Measurements from ENCODE around the gene PGK1. TPM values are rescaled to one million over a fixed set of nuclear protein-coding genes. Genes with fewer than 3 reads are reported as not detected.
A peak's percentile ranks its signal among the peaks of the same experiment; 100 is the strongest.
"Not testable (repeated sequence)": the region's sequence is repeated elsewhere in the genome, so short reads cannot be mapped to it uniquely, and the experiment has no call there.

PGK1 gene
- total and polyA plus RNA-seq, 4 donors: 82.3 to 508 (median 281) TPM

DNA sequence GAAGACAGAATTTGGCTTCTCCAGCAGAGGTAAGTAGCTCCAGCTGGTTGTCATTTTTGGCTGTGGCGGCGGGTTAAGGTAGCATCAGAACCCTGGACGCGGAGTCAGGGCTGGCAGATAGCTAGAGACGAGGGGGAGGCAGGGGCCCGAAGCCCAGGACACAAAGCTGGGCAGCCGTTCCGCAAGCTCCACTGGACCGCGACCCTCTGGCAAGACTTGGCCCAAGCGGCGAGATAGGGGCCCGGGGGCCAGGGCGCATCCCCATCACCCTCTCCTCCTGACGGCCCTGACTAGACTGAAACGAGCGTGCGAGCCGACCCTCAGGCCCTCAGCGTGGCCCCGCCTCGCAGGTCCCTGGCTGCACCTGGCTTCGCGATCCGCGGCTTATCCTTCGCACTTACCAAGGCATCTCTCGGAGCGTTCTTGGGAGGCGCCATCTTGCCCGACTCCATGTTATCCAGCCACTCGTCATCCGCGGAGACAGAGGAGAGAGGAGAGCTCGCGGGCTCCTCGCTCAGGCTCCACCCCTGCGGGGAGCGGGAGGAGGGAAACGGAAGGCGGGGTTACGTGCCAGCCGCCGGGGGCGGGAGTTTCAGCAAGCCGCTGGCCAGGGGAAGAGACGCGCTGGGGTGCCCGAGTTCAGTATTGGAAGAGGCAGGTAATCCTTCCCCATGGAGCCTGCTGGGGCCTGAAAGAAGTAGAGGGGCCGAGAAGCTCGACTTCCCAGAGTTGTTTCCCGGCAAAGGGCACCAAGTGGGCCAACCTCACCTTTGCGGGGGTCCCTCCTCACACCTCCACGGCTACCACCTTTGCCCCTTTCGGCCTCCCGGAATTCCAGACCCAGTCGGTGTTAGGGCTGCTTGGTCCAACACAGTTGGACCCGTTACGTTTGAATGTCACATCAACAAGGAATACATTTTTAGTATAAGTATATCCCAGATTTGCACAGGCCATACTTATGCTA, 35.4 kb downstream of the PGK1 start, which contains the start of gene TAF9B:
TSS of gene TAF9B (minus strand) at position 491 of the 964 bp plus-strand sequence. CDS start at position 452, 39 bp downstream.
- peaks cover 0 to 3% (median 1%) of the 10 kb centered on the region in 4 donors for H3K36me3 ChIP-seq (ENCODE audit: control insufficient read depth in 4 of 4, insufficient read depth in 4 of 4, low read length in 4 of 4)
- DNase-seq (peak; percentile 89 to 91 (median 89)), ATAC-seq (ENCODE audit: insufficient read depth, low FRiP score) (peak; percentile 95)
- peak within 1 kb of the TSS; percentile 77 to 88 for H3K27ac ChIP-seq (ENCODE audit: low read depth in 1 of 2, low read length in 1 of 2)
- H3K4me3 ChIP-seq: peak within 1 kb of the TSS; percentile 86
- no peaks in the 10 kb centered on the region for H3K4me1 ChIP-seq (ENCODE audit: control insufficient read depth in 5 of 5, insufficient read depth in 5 of 5, low read length in 5 of 5)
- peaks cover 0 to 7% (median 0%) of the 10 kb centered on the region in 4 donors for H3K9me3 ChIP-seq (ENCODE audit: control insufficient read depth in 4 of 4, insufficient read depth in 3 of 4, low read length in 3 of 4)
- WGBS, 2 donors: 12 to 29% methylated on average over 25 to 59 of the region's 59 CpGs
- no peak for TF ChIP-seq CTCF (IDR thresholded peaks at IDR 0.05; ENCODE audit: control extremely low read depth, extremely low read depth)
- H3K27me3 ChIP-seq (ENCODE audit: control insufficient read depth in 3 of 3, insufficient read depth in 3 of 3, low read length in 2 of 3): no peaks in the 10 kb centered on the region
- H3K9ac ChIP-seq (ENCODE audit: insufficient read depth in 1 of 2, low read length in 2 of 2): peak within 1 kb of the TSS; percentile 75 to 88

DNA sequence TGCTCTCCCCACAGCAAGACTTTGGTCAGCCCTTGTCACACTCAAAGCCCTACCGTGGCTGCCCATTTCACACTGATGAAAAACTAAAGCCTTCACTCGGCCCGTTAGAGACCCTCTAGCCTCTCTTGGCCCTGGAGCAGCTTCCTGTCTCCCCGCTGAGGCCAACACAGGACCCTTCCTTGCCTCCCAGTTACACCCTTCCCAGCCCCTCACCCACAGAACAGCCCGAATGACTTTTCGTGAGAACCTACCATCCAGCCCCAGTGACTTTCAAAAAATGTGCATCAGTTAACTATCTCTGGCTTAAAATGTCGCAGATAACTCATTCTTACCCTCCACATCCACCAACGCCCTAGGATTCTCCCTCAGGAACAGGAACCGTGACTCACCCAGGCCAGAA, 36.2 kb downstream of the PGK1 start:
- Histone ChIP-seq H3K36me3 (ENCODE audit: control insufficient read depth in 4 of 4, insufficient read depth in 4 of 4, low read length in 4 of 4) (peaks cover 0 to 3% (median 1%) of the 10 kb centered on the region in 4 donors), H3K4me1 (ENCODE audit: control insufficient read depth in 5 of 5, insufficient read depth in 5 of 5, low read length in 5 of 5) (no peaks in the 10 kb centered on the region), H3K27me3 (ENCODE audit: control insufficient read depth in 3 of 3, insufficient read depth in 3 of 3, low read length in 2 of 3) (no peaks in the 10 kb centered on the region), H3K4me3 (no peak overlapping the region), H3K9me3 (ENCODE audit: control insufficient read depth in 4 of 4, insufficient read depth in 3 of 4, low read length in 3 of 4) (peaks cover 0 to 7% (median 0%) of the 10 kb centered on the region in 4 donors), H3K9ac (ENCODE audit: insufficient read depth in 1 of 2, low read length in 2 of 2) (no peak overlapping the region), H3K27ac (ENCODE audit: low read depth in 1 of 2, low read length in 1 of 2) (no peak overlapping the region)
- ATAC-seq (ENCODE audit: insufficient read depth, low FRiP score): no peak
- no peak for TF ChIP-seq CTCF (IDR thresholded peaks at IDR 0.05; ENCODE audit: control extremely low read depth, extremely low read depth)
- DNase-seq: no peak
- WGBS, 2 donors: 84 to 95% methylated on average over 9 of the region's 9 CpGs

DNA sequence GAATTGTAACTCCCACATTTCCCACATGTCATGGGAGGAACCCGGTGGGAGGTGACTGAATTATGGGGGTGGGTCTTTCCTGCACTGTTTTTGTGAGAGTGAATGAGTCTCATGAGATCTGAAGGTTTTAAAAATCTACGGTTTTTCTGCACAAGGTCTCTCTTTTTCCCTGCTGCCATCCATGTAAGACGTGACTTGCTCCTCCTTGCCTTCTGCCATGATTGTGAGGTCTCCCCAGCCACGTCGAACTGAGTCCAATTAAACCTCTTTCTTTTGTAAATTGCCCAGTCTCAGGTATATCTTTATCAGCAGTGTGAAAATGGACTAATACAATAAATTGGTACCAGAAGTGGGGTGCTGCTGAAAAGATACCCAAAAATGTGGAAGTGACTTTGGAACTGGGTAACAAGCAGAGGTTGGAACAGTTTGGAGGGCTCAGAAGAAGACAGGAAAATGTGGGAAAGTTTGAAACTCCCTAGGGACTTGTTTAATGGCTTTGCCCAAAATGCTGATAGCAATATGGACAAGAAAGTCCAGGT, 43.0 kb downstream of the PGK1 start:
- H3K9ac ChIP-seq (ENCODE audit: insufficient read depth in 1 of 2, low read length in 2 of 2); H3K36me3 ChIP-seq (ENCODE audit: control insufficient read depth in 4 of 4, insufficient read depth in 4 of 4, low read length in 4 of 4); DNase-seq; ATAC-seq (ENCODE audit: insufficient read depth, low FRiP score); H3K4me3 ChIP-seq; H3K27me3 ChIP-seq (ENCODE audit: control insufficient read depth in 3 of 3, insufficient read depth in 3 of 3, low read length in 2 of 3); H3K27ac ChIP-seq (ENCODE audit: low read depth in 1 of 2, low read length in 1 of 2); H3K4me1 ChIP-seq (ENCODE audit: control insufficient read depth in 5 of 5, insufficient read depth in 5 of 5, low read length in 5 of 5): not testable (repeated sequence)
- peaks cover 0 to 13% (median 2%) of the 10 kb centered on the region in 4 donors for H3K9me3 ChIP-seq (ENCODE audit: control insufficient read depth in 4 of 4, insufficient read depth in 3 of 4, low read length in 3 of 4)
- 86 to 92% methylated on average over 5 of the region's 5 CpGs for WGBS, 2 donors

DNA sequence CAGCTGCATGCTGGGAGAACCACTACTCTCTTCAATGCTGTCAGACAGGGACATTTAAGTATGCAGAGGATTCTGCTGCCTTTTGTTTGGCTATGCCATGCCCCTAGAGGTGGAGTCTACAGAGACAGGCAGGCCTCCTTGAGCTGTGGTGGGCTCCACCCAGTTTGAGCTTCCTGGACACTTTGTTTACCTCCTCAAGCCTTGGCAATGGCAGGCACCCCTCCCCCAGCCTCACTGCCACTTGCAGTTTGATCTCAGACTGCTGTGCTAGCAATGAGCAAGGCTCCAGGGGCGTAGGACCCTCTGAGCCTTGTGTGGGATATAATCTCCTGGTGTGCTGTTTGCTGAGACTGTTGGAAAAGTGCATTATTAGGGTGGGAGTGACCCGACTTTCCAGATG, 53.3 kb downstream of the PGK1 start:
- not testable (repeated sequence) for ATAC-seq (ENCODE audit: insufficient read depth, low FRiP score); H3K36me3 ChIP-seq (ENCODE audit: control insufficient read depth in 4 of 4, insufficient read depth in 4 of 4, low read length in 4 of 4); H3K27me3 ChIP-seq (ENCODE audit: control insufficient read depth in 3 of 3, insufficient read depth in 3 of 3, low read length in 2 of 3); H3K9me3 ChIP-seq (ENCODE audit: control insufficient read depth in 4 of 4, insufficient read depth in 3 of 4, low read length in 3 of 4); H3K9ac ChIP-seq (ENCODE audit: insufficient read depth in 1 of 2, low read length in 2 of 2); H3K4me1 ChIP-seq (ENCODE audit: control insufficient read depth in 5 of 5, insufficient read depth in 5 of 5, low read length in 5 of 5); DNase-seq; H3K27ac ChIP-seq (ENCODE audit: low read depth in 1 of 2, low read length in 1 of 2); H3K4me3 ChIP-seq
- WGBS, 2 donors: 73 to 95% methylated on average over 2 of the region's 2 CpGs

DNA sequence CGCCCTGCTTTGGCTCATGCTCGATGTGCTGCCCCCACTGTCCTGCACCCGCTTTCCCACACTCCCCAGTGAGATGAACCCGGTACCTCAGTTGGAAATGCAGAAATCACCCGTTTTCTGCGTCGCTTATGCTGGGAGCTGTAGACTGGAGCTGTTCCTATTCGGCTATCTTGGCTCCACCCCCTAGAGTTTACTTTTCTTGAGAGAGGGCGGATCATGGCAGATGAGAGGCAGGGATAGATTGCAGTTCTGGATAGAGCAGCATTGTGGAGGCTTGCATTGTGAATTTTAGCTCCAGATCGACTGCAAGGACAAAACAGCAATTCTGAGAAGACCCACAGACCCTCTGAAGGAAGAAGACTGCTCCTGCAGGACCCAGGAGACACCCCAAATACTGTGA, 53.8 kb downstream of the PGK1 start:
- DNase-seq; H3K36me3 ChIP-seq (ENCODE audit: control insufficient read depth in 4 of 4, insufficient read depth in 4 of 4, low read length in 4 of 4): not testable (repeated sequence)

GRCh38 chrX:78160711-78161110, 56.7 kb downstream of the PGK1 start:
- H3K27me3 ChIP-seq (ENCODE audit: control insufficient read depth in 3 of 3, insufficient read depth in 3 of 3, low read length in 2 of 3); H3K4me1 ChIP-seq (ENCODE audit: control insufficient read depth in 5 of 5, insufficient read depth in 5 of 5, low read length in 5 of 5); H3K9me3 ChIP-seq (ENCODE audit: control insufficient read depth in 4 of 4, insufficient read depth in 3 of 4, low read length in 3 of 4); H3K4me3 ChIP-seq; DNase-seq; H3K36me3 ChIP-seq (ENCODE audit: control insufficient read depth in 4 of 4, insufficient read depth in 4 of 4, low read length in 4 of 4); H3K27ac ChIP-seq (ENCODE audit: low read depth in 1 of 2, low read length in 1 of 2); ATAC-seq (ENCODE audit: insufficient read depth, low FRiP score); H3K9ac ChIP-seq (ENCODE audit: insufficient read depth in 1 of 2, low read length in 2 of 2): not testable (repeated sequence)
- 66 to 87% methylated on average over 4 of the region's 4 CpGs for WGBS, 2 donors

More for the DNA sequence above, 53.8 kb downstream of the PGK1 start:
- H3K4me3 ChIP-seq; ATAC-seq (ENCODE audit: insufficient read depth, low FRiP score); H3K27me3 ChIP-seq (ENCODE audit: control insufficient read depth in 3 of 3, insufficient read depth in 3 of 3, low read length in 2 of 3); H3K27ac ChIP-seq (ENCODE audit: low read depth in 1 of 2, low read length in 1 of 2); H3K4me1 ChIP-seq (ENCODE audit: control insufficient read depth in 5 of 5, insufficient read depth in 5 of 5, low read length in 5 of 5); H3K9me3 ChIP-seq (ENCODE audit: control insufficient read depth in 4 of 4, insufficient read depth in 3 of 4, low read length in 3 of 4); H3K9ac ChIP-seq (ENCODE audit: insufficient read depth in 1 of 2, low read length in 2 of 2): not testable (repeated sequence)
- 78 to 94% methylated on average over 10 of the region's 10 CpGs for WGBS, 2 donors

Data from lung (tissue), 12 donors.